Measurements from ENCODE around the gene SHMT1.

The SHMT1 gene

DNA sequence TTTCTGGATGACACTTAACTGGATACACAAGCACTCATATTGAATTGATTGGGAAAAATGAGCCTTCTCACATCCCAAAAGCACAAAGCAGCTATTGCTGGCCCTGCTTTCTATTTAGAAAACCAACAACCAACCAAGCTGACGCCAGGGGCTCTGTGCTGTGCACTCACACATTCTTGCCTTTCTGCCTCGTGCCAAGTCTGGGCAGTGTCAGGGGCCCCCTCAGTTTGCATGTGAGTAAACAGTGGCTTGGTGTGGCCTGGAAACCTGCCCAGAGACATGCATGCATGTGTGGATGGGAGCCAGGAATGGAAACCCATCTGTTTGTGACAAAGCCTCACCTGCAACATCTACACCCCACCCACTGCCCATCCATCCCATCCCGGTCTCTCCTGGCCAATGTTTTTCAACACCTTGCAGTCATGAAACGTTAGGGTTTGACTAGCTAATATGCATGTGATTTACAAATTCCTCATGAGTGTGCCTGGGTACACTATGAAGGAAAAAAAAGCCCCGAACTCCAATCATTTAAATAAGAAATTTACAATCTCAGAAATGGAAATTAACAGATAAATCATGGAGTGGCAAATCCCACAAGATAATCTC is 82.5 kb downstream of the SHMT1 start:
- no peak for DNase-seq

DNA sequence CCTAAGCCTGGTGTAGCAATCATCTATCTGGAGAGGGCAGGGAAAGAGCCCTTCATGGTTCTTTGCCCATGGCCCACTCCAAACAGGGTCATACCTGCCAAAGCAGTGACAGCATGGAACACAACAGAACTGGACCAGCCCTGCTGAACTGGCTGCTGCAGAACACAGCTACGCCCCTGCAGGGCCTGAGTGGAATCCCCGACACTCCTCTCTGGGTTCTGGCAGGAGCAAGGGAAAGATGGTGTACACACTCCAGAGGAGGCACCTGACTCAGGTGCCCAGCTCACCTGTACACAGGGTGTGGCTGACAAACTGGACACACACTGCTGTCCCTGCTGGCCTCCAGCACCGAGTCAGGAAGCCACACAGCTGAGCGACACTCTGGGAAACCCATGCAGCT is 83.1 kb downstream of the SHMT1 start:
- no peak for DNase-seq

DNA sequence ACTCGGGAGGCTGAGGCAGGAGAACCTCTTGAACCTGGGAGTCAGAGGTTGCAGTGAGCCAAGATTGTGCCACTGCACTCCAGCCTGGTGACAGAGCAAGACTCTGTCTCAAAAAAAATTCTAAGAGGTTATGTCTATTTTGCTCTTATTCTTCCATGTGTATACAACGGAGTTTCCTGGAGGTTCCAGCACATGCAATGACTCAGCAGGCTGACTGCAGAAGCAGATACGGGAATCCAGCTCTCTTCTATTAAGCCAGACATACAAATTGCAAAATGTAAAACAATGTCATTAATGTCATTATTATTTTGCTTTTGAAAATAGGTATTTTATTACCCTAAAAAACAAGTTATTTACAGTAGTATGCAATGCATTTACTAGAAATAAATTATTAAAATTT is 84.5 kb downstream of the SHMT1 start:
- no peak for DNase-seq

Measured in NCI-H187 (cell line).